HUDEP-2 (cell line): ENCODE results near the gene TRANK1.
"Not testable (repeated sequence)": the region's sequence is repeated elsewhere in the genome, so short reads cannot be mapped to it uniquely, and the experiment has no call there.

Experiments
- DNase-seq, 76 experiments: peaks; one replicate each; lab custom pipeline; 2025; ENCODE audit not compliant: unreplicated experiment in 76 of 76; lab: John Stamatoyannopoulos, UW

The TRANK1 gene

GRCh38 chr3:36923523-36923943 lies 21.3 kb downstream of the TRANK1 start:
- DNase-seq: peak in 42 of 76 experiments; percentile 4 to 56 (median 27)

DNA sequence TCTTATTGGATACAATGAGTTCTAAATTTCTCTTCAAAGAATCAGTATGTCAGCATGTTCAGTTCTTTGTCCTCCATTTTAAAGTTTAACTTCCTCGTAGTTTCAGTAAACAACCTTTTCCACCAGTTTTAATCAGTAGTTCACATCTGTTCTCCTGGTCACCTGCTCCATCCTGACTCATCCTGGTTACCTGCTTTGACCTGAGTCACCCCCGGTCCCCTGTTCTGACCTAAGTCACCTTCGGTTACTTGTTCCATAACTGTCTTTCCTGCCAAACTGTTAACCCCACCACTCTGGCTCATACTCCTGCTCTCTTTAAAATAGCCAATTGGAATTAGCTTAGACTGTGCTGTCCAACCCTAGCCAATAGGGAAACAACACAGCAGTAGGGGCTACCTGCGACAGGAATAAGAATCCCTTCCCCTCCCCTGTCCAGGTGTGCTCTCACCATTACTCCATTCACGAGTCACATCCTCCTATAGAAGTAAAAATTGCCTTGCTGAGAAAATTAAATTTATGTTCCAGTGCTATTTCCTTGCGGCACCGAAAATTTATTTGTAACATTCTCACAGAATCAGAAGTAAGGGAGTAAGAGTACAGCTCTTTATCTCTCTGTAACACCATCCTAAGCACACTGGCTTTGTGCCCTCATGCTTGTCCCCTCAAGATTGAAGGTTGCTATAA lies 23.8 kb downstream of the TRANK1 start:
- DNase-seq: no peak

GRCh38 chr3:36919439-36920160 lies 25.3 kb downstream of the TRANK1 start:
- DNase-seq: no peak

GRCh38 chr3:36918050-36918449 lies 26.8 kb downstream of the TRANK1 start:
- no peak for DNase-seq

DNA sequence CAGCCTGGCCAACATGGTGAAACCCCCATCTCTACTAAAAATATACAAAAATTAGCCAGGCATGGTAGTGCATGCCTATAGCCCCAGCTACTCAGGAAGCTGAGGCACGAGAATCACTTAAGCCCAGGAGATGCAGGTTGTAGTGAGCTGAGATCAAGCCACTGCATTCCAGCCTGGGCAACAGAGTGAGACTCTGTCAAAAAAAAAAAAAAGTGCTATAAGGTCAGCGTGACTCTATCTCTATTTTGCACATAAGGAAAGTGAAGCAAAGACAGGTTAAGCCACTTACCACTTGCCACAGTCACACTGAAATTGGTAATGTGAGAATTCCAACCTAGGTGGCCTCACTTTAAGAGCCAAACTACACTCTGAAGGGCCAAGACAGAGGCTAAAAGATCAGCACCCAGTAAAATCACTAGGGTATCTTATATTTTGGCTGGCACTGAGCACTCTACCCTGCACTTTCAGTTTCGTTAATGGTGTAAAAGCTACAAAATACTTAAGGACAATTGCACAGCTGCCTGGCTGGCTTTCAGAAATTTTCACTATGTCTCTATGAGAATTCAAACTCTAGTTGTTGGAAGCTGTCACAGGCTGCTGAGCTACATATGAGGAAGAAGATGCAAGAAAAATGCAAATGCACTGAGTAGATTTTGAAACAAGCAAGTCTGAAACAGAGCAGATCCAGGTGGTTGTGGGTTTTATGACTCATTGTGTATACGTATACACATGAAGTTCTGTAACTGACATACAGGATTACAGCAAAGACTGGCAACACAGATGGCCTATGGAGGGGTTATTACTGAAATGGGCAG lies 32.7 kb downstream of the TRANK1 start:
- peak in 5 of 76 experiments; percentile 6 to 25 (median 8) for DNase-seq

- no peak for DNase-seq
Measured at GRCh38 chr3:36909666-36910065, 35.2 kb downstream of the TRANK1 start.

- DNase-seq: no peak
Measured at GRCh38 chr3:36909181-36909580, 35.7 kb downstream of the TRANK1 start.

DNA sequence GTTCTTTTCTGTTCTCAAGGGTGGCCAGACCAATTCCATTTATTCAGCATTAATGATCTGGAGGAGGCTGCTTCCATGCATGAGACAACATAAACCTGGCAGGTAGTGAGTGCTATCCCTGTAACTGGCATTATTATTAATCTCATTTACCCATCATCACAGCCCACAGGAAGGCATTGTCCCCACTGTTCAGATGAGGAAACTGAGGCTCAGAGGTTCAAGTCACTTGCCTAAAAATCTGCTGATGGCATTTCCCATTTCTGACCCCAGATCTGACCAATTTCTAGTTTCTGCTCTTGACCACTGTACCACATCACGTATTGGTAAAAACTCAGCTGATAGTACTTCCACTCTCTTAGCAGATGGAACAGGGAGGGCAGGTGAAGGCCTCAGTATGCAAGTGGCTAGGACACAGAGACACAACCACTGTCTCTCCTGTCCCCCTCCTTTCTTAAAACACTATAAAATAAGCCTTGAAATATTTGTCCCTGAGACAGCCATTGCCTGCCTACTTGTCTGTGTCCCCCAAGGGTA lies 36.1 kb downstream of the TRANK1 start:
- no peak for DNase-seq

- DNase-seq: peak in 19 of 76 experiments; percentile 5 to 44 (median 18)
Measured at GRCh38 chr3:36907911-36908646, 36.8 kb downstream of the TRANK1 start.

- no peak for DNase-seq
Measured at GRCh38 chr3:36906504-36907149, 38.2 kb downstream of the TRANK1 start.

DNA sequence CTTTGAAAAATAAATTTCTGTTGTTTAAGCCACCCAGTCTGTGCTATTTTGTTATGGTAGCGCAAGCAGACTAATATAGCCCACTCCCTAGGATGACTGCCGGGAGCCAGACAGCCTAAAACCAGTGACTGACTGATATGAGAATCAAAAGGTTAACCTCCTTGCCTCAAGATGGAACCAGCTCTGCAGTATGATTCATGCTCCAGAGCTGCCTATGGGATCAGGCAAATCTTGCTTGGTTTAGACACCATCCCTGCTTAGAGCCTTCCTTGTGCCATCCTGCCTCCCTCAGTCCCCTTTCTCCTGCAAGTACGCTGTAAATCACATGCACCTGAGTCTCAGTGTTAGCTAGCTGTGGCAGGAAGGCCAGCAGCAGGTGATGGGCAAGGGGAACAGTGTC lies 39.3 kb downstream of the TRANK1 start:
- DNase-seq: no peak

DNA sequence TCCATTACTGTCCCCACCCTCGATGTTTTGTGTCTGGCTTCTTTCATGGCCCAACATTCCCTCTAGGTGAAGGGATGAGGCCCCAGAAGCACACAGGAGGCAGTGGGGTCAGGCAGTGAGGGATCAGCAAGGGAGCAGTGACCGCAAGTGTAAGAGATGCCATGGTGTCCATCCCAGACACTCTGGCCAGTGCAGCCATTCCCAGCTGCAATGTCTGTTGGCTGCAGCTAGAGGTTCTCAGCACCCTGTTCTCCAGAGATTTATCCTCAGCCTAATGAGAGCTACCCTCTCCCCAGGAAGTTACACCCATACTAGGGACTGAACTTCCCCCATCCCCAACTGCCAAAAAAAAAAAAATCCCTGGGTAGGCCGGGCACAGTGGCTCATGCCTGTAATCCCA lies 40.2 kb downstream of the TRANK1 start:
- peak in 4 of 76 experiments; percentile 6 to 29 (median 20) for DNase-seq

DNA sequence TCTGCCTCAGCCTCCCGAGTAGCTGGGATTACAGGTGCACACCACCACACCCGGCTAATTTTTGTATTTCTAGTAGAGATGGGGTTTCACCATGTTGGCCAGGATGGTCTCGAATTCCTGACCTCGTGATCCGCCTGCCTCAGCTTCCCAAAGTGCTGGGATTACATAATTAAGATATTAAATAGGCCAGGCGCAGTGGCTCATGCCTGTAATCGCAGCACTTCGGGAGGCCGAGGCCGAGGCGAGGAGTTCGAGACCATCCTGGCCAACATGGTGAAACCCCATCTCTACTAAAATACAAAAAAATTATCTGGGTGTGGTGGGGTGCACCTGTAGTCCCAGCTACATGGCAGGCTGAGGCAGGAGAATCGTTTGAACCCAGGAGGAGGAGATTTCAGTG lies 40.8 kb downstream of the TRANK1 start:
- DNase-seq: not testable (repeated sequence)

GRCh38 chr3:36903119-36903882 lies 41.6 kb downstream of the TRANK1 start:
- no peak for DNase-seq

GRCh38 chr3:36901588-36901987 lies 43.3 kb downstream of the TRANK1 start:
- DNase-seq: no peak

DNA sequence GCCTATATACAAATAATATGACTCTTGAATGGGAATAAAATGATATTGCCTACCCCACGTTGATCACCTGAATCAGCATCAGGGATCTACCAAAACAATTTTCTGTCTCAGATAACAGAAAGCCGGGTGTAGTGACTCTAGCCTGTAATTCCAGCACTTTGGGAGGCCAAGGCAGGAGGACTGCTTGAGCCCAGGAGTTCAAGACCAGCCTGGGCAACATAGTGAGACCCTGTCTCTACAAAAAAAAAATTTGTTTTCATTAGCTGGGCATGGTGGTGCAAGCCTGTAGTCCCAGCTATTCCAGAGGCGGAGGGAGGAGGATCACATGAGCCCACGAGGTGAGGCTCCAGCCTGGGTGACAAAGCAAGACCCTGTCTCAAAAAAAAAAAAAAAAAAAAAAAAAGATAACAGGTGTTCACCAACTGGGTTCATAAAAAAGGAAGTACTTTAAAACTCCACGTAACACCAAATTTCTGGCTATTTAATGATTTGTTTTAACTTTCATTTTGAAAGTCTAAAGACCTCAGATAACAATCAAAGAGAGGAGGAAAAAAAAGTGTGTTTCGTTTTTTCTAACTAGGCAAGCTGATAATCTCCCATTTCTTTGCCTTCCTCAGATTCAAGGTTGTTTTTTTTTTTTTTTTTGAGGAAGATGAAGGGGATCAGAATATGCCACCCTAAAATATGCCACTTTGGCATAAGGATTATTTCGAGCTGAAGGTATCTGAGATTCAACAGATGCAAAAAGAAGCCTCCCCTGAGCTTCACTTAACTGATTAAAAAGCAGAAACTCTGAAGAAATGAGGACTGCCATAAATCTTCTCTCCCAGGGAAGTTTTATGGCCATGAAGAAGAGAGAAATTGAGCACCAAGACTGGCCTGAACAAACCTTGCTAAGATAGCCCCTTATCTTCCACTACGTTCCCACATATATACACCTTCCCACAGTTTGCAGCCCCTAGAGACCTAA lies 44.1 kb downstream of the TRANK1 start:
- DNase-seq: no peak

DNA sequence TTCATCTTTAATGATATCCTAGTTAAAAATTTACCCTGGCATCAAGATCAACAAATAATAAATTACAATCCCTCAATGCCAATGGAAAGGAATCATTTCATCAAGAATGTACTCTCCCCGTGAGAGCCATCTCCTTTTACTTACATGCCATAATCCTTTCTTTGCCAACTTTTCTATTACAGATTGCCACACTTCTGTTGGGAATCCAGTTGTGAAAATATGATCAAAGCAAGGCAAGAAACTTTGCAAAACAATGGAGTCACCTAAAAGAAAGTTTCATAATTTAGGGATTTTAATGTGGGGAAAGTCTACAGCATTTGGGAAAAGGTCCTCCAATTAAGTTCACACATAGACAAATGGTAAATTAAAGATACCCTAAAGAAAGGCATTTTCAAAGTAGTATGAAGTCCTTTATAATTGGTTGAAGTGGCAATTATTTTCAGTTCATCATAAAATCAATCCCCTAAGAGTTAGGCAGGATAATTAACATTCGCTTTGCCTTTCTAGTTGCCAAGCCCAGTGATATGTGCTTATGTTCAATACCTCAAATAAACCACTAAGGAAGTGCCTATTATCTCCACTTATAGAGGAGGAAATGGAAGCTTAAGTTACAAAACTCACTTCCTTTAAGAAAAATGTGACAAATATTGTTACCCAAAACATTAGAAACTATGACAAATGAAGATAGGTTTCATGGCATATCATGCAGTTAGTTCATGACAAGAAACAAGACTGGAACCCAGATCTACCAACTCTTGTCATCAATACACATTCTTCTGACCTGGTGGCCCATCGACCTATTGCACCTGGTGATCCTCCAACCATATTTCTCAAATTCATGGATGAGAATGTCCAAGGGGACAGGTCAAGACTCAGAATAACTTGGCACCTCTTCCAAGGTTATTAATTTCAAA lies 49.1 kb downstream of the TRANK1 start:
- DNase-seq: no peak
